ENCODE results near the gene CNGA2.

CNGA2 gene

DNA sequence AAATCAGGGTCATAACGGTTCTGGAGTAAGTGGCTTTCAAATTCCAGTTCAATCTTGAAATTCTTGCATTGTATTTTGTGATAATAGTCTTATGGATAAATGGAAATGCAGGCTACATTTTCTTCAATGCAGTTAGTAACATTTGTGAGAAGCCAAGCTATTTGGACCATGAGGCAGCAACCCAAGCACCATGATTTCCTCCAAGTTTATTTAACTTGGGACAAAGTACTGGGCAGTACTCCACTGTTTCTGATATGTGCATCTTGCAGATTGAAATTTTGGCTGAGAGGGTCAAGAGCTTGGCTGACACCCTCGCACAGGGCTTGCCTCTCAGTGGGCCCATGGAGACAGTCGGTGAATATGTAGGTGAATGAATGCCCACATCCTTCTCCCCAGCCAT is 39.9 kb downstream of the CNGA2 start:
- H3K9me3 ChIP-seq: no peaks in the 10 kb centered on the region
- DNase-seq (ENCODE audit: low spot score in 2 of 2): no peak
- no peaks in the 10 kb centered on the region for H3K36me3 ChIP-seq (replicated peaks)
- in situ Hi-C loops (cut with MboI; ENCODE audit: low sequenced_read_pairs): loop anchor here (25.0 kb wide), 1 partner anchor 1038 kb away; no protein-coding TSS in a partner anchor
- H3K27me3 ChIP-seq (ENCODE audit: low read depth): no peaks in the 10 kb centered on the region
- no peaks in the 10 kb centered on the region for H3K4me1 ChIP-seq
- H3K4me3 ChIP-seq: no peak overlapping the region

DNA sequence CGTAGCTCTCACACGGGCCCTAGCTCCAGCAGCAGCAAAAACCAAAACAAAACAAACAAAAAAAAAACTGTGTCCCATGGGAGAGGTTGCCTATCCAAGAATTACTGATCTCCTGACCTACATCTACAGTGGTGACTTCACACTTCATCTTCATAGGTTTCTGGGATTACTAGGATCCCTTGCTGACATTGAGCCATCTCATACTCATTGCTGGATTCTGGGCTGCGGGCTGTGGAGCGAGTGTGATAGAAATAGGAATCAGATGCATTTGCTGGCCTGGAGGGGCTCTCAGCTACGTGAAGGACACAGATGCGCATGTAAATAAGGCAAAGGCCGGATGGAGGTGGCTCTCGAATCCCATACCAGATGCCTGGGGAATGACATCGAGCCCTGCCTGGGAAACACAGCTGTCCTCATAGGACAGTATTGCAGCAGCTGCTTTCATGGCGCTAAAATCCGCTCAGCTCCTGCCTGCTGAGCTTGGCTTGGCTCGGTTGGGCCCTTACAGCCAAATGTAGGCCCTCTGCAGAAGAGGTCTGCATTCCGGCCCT is 41.7 kb downstream of the CNGA2 start:
- H3K4me3 ChIP-seq: no peak overlapping the region
- no peaks in the 10 kb centered on the region for H3K27me3 ChIP-seq (ENCODE audit: low read depth)
- in situ Hi-C loops (cut with MboI; ENCODE audit: low sequenced_read_pairs): no loop called here
- H3K9me3 ChIP-seq: no peaks in the 10 kb centered on the region
- no peak for DNase-seq (ENCODE audit: low spot score in 2 of 2)
- no peaks in the 10 kb centered on the region for H3K36me3 ChIP-seq (replicated peaks)
- H3K4me1 ChIP-seq: no peaks in the 10 kb centered on the region

DNA sequence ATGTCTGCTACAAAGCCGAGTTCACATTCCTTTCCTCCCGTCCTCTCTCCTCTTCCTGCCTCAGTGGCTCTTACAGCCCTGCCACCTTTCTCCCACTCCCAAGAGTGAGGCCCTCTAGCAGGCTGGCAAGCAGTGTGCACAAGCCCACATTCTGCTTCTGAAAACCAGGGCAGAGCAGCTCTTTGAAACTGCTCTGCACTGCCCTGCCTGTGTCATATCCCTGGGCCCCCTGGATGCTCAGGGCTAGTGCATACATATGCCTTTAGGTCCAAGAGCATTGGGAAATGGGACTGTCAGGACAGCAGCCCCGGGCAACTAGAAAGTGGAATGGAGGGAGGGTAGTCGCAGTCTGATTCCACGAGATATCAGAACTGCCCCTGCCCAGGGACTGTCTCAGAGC is 42.4 kb downstream of the CNGA2 start:
- no peak for DNase-seq (ENCODE audit: low spot score in 2 of 2)
- H3K9me3 ChIP-seq: no peaks in the 10 kb centered on the region
- H3K27me3 ChIP-seq (ENCODE audit: low read depth): no peaks in the 10 kb centered on the region
- H3K4me1 ChIP-seq: no peaks in the 10 kb centered on the region
- H3K36me3 ChIP-seq (replicated peaks): no peaks in the 10 kb centered on the region
- in situ Hi-C loops (cut with MboI; ENCODE audit: low sequenced_read_pairs): no loop called here
- H3K4me3 ChIP-seq: no peak overlapping the region

DNA sequence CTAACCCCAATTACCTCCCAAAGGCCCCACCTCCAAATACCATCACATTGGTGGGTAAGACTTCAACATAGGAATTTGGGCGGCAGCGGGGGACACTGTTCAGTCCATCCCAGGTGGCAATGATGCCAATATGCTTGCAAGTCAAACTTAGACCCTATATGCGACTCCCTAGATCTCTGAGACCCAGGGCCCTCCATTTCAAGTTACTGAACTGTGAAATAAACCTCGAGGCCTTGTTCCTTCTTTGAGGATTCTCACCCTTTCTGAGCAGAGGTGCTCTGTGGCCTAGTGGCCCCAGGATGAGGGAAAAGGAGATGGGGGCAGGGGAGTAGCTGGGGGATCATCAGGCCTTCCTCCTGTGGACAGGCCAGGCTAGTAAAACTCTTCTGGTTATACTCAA is 44.7 kb downstream of the CNGA2 start:
- in situ Hi-C loops (cut with MboI; ENCODE audit: low sequenced_read_pairs): no loop called here
- Histone ChIP-seq H3K4me1 (no peaks in the 10 kb centered on the region), H3K36me3 (replicated peaks) (no peaks in the 10 kb centered on the region), H3K27me3 (ENCODE audit: low read depth) (no peaks in the 10 kb centered on the region), H3K4me3 (no peak overlapping the region), H3K9me3 (no peaks in the 10 kb centered on the region)
- DNase-seq (ENCODE audit: low spot score in 2 of 2): no peak

DNA sequence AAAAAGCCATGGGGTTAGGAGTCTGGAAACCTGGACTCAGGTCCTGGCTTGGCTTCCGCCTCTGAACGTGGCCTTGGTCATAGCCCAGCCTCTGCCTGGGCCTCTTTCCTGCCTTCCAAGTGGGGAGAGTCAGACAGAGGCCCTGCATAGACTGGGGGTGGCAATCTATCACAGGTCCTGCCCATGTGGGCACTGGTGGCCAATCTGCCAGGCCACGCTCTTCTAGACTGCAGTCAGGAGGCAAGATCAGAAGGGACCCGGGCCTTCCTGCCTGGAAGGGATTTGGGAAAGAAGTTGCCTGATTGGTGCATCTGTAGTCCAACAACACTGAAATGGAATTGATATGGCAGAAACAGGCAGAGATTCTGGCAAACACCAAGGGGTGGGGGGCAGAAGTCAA is 46.1 kb downstream of the CNGA2 start:
- Histone ChIP-seq H3K9me3 (no peaks in the 10 kb centered on the region), H3K27me3 (ENCODE audit: low read depth) (no peaks in the 10 kb centered on the region), H3K36me3 (replicated peaks) (no peaks in the 10 kb centered on the region), H3K4me1 (no peaks in the 10 kb centered on the region), H3K4me3 (no peak overlapping the region)
- in situ Hi-C loops (cut with MboI; ENCODE audit: low sequenced_read_pairs): no loop called here
- no peak for DNase-seq (ENCODE audit: low spot score in 2 of 2)

DNA sequence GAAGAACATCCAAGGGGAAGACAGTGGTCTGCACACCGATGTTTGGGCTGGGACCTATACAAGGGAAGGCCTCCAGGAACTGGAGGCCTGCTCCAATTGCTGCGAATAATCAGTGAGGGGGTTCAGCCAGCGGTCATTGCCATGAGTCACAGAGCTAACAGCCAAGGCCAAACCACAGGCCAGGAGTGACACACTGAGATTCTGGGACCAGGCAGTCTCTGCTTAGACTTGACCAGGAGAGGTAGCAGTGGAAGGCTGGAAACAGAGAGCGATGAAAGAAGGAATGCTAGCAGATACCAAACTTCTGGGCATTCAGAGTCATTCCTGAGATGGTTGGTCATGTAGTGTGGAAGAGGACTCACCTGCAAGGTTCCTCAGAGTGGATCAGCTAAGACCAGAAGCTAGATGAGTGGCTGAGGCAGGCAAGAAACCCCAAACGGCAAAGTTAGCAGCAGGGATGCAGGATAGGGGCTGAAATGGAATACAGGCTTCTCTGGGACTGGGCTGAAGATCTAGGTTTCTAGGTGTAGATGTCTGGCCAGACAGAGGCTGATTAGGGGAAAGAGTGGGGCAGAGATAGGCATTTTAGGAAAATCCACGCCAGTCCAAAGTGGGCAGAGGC is 54.7 kb downstream of the CNGA2 start:
- in situ Hi-C loops (cut with MboI; ENCODE audit: low sequenced_read_pairs): no loop called here
- no peaks in the 10 kb centered on the region for H3K4me1 ChIP-seq
- no peaks in the 10 kb centered on the region for H3K27me3 ChIP-seq (ENCODE audit: low read depth)
- no peak for DNase-seq (ENCODE audit: low spot score in 2 of 2)
- no peaks in the 10 kb centered on the region for H3K9me3 ChIP-seq
- no peaks in the 10 kb centered on the region for H3K36me3 ChIP-seq (replicated peaks)
- H3K4me3 ChIP-seq: no peak overlapping the region

DNA sequence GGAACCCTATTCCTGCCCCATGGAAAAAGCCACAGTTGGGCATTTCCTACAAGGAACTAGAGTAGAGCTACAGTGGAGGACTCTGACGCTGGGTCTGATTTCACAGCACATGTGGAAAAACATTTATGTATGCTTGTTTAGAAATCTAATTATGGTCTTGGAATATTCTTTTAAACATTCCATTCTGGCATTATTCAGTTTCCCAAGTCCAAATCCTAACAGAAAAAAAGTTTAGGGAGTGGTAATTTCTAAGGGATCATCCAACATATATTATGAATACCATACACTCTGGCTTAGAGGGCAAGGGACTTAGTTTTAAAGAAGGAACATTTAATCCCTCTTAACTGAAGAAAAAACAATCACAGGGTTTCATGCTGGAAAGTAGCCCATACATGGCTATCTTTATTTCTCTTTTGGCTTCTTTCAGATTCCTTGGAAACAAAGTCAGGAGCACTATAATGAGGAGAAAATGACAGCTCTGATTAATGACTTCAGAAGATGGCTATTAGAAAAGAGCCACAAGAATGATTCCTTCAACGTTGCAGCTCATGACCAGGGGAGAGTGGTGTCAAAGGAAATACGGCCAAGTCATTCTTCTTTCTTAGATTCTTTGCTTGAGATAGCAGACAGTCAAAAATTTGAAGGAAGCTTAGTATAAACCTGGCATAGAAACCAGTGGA is 56.1 kb downstream of the CNGA2 start:
- no peaks in the 10 kb centered on the region for H3K4me1 ChIP-seq
- in situ Hi-C loops (cut with MboI; ENCODE audit: low sequenced_read_pairs): no loop called here
- DNase-seq (ENCODE audit: low spot score in 2 of 2): no peak
- no peaks in the 10 kb centered on the region for H3K9me3 ChIP-seq
- H3K27me3 ChIP-seq (ENCODE audit: low read depth): no peaks in the 10 kb centered on the region
- no peak overlapping the region for H3K4me3 ChIP-seq
- H3K36me3 ChIP-seq (replicated peaks): no peaks in the 10 kb centered on the region

DNA sequence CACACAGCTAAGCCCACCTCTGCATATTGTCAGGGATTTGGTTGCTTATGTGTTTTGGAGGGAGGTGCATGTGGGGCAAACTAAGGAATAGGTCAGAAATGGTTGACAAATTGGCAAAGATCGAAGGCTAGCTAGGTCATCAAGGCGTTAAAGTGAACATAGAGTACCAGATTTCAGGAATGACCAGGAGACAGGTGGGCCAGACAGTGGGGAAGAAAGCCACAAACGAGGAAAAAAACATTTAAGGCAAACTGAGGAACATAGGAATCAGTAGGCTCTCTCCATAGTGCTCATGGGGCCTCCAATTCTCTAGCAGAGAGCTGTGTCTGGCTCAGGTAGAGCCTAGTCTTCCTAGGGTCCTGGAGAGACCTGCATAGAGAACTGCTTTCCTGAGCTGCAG is 57.4 kb downstream of the CNGA2 start:
- Histone ChIP-seq H3K9me3 (no peaks in the 10 kb centered on the region), H3K4me3 (no peak overlapping the region), H3K36me3 (replicated peaks) (no peaks in the 10 kb centered on the region), H3K4me1 (no peaks in the 10 kb centered on the region), H3K27me3 (ENCODE audit: low read depth) (no peaks in the 10 kb centered on the region)
- DNase-seq (ENCODE audit: low spot score in 2 of 2): no peak
- in situ Hi-C loops (cut with MboI; ENCODE audit: low sequenced_read_pairs): no loop called here

DNA sequence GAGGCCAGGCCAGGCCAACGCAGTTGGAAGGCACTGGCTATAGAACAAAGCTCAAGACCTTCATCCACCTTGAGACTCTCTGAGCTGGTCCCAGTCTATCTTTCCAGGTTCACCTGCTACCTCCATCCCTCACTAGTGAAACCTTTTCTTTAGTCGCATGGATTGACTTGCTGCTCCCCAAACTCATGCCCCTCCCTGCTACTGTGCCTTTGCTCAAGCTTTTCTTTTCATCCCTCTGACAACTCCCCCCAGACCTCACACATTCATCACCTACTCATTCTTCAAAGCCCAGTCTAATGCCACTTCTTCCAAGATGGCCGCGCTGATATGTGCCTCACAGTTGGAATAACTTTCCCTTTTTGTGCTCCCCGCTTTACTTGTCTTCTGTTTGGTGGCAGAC is 58.0 kb downstream of the CNGA2 start:
- Histone ChIP-seq H3K4me1 (no peaks in the 10 kb centered on the region), H3K36me3 (replicated peaks) (no peaks in the 10 kb centered on the region), H3K9me3 (no peaks in the 10 kb centered on the region), H3K4me3 (no peak overlapping the region), H3K27me3 (ENCODE audit: low read depth) (no peaks in the 10 kb centered on the region)
- in situ Hi-C loops (cut with MboI; ENCODE audit: low sequenced_read_pairs): no loop called here
- DNase-seq (ENCODE audit: low spot score in 2 of 2): no peak

DNA sequence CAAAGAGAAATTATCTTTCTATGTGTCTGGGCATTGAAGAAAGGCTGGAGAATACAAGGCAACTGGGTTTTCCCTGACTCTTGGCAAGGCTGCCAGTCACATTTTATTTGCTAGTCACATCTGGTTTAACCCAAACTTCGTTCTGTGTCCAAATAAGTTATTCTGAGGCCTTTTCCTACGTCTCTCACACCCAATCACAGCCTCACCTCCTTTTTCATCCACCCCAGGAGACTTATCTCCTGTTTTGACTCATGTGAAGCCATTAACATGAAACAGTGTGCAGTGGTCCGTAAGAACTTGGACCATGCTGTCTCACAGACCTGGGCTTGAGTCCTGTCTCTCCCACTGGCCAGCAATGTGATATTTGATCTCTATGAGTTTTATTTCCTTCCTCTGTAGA is 59.3 kb downstream of the CNGA2 start:
- Histone ChIP-seq H3K27me3 (ENCODE audit: low read depth) (no peaks in the 10 kb centered on the region), H3K4me1 (no peaks in the 10 kb centered on the region), H3K9me3 (no peaks in the 10 kb centered on the region), H3K4me3 (no peak overlapping the region), H3K36me3 (replicated peaks) (no peaks in the 10 kb centered on the region)
- in situ Hi-C loops (cut with MboI; ENCODE audit: low sequenced_read_pairs): no loop called here
- DNase-seq (ENCODE audit: low spot score in 2 of 2): no peak
